Measurements from ENCODE around the gene GAREM1.

- TF ChIP-seq ARNT (IDR thresholded peaks at IDR 0.05) (no peak), BRCA1 (IDR thresholded peaks at IDR 0.05) (no peak), BRCA1 (CRISPR knock-in tag; IDR thresholded peaks at IDR 0.05) (no peak), ZNF449 (CRISPR knock-in tag; IDR thresholded peaks at IDR 0.05) (no peak)
- TF ChIP-seq, protein P1, sequence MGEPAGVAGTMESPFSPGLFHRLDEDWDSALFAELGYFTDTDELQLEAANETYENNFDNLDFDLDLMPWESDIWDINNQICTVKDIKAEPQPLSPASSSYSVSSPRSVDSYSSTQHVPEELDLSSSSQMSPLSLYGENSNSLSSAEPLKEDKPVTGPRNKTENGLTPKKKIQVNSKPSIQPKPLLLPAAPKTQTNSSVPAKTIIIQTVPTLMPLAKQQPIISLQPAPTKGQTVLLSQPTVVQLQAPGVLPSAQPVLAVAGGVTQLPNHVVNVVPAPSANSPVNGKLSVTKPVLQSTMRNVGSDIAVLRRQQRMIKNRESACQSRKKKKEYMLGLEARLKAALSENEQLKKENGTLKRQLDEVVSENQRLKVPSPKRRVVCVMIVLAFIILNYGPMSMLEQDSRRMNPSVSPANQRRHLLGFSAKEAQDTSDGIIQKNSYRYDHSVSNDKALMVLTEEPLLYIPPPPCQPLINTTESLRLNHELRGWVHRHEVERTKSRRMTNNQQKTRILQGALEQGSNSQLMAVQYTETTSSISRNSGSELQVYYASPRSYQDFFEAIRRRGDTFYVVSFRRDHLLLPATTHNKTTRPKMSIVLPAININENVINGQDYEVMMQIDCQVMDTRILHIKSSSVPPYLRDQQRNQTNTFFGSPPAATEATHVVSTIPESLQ (CRISPR knock-in tag; IDR thresholded peaks at IDR 0.05), result no peak
- TF ChIP-seq, protein P2, sequence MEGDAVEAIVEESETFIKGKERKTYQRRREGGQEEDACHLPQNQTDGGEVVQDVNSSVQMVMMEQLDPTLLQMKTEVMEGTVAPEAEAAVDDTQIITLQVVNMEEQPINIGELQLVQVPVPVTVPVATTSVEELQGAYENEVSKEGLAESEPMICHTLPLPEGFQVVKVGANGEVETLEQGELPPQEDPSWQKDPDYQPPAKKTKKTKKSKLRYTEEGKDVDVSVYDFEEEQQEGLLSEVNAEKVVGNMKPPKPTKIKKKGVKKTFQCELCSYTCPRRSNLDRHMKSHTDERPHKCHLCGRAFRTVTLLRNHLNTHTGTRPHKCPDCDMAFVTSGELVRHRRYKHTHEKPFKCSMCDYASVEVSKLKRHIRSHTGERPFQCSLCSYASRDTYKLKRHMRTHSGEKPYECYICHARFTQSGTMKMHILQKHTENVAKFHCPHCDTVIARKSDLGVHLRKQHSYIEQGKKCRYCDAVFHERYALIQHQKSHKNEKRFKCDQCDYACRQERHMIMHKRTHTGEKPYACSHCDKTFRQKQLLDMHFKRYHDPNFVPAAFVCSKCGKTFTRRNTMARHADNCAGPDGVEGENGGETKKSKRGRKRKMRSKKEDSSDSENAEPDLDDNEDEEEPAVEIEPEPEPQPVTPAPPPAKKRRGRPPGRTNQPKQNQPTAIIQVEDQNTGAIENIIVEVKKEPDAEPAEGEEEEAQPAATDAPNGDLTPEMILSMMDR (IDR thresholded peaks at IDR 0.05 in 2 of 3, conservative IDR thresholded peaks at IDR 0.05 in 1 of 3; ENCODE audit: insufficient read depth in 2 of 3, low read depth in 1 of 3, low read length in 3 of 3), result no peak
Measured at GRCh38 chr18:32310101-32310500, 160.6 kb downstream of the GAREM1 start.
